Gastroesophageal sphincter (tissue), 4 donors: ENCODE data around the gene OR10G7. TPM values are rescaled to one million over a fixed set of nuclear protein-coding genes. Genes with fewer than 3 reads are reported as not detected.

Experiments used
- ATAC-seq: fragments of 150-250 bp; one replicate; pipeline ENCODE4 v1.9.1; 2016; ENCODE audit warnings: mild to moderate bottlenecking, moderate library complexity
- H3K27ac ChIP-seq, 4 donors: fragments of 200-600 bp; sonication (generic) in 3 of 4; 1 replicate in 3 of 4; 2 replicates in 1 of 4; pipeline ENCODE4 v1.5.1; 2016 to 2019
- H3K27me3 ChIP-seq: fragments of 200-600 bp; sonication (generic); one replicate; pipeline ENCODE4 v1.5.1; 2019
- H3K36me3 ChIP-seq, 2 donors: fragments of 200-600 bp; sonication (generic); one replicate each; pipeline ENCODE4 v1.5.1; 2019; ENCODE audit warnings: control low read depth in 1 of 2
- H3K4me1 ChIP-seq, 3 donors: fragments of 200-600 bp; sonication (generic); 1 replicate in 2 of 3; 2 replicates in 1 of 3; pipeline ENCODE4 v1.5.1; 2016 to 2019; ENCODE audit warnings: control low read depth in 2 of 3
- H3K4me3 ChIP-seq, 2 donors: fragments of 200-600 bp; sonication (generic); one replicate each; pipeline ENCODE4 v1.5.1; 2019; ENCODE audit warnings: mild to moderate bottlenecking in 1 of 2, moderate library complexity in 1 of 2
- H3K9me3 ChIP-seq, 3 donors: fragments of 200-600 bp; sonication (generic); one replicate each; pipeline ENCODE4 v1.5.1; 2017 to 2019; ENCODE audit warnings: control low read depth in 2 of 3
- EP300 ChIP-seq: sonication (generic); formaldehyde crosslinking; IDR thresholded peaks from one replicate; pipeline ENCODE4 v1.6.1; 2017; ENCODE audit warnings: antibody characterized with exemption, mild to moderate bottlenecking
- POLR2A ChIP-seq, 2 donors: fragments of 450-650 bp; IDR thresholded peaks; one replicate each; pipeline ENCODE4 v1.6.1; 2017; ENCODE audit warnings: antibody characterized with exemption in 2 of 2, mild to moderate bottlenecking in 2 of 2, moderate library complexity in 1 of 2
- POLR2AphosphoS5 ChIP-seq: sonication (generic); formaldehyde crosslinking; IDR thresholded peaks from one replicate; pipeline ENCODE4 v1.6.1; 2017; ENCODE audit warnings: antibody characterized with exemption
- WGBS, 2 donors: methylation state at CpG; one replicate each; pipeline ENCODE4 v1.1.5; 2018; ENCODE audit warnings: low coverage in 1 of 2; 5-methylcytosine and 5-hydroxymethylcytosine counted together
- total RNA-seq, 4 donors: library from RNA; depleted of rRNA; stranded (reverse); fragments of >200 nt; gene quantifications; one replicate each; pipeline ENCODE4 v1.1.0, GENCODE V29; 2016
- TF ChIP-seq, protein P1 (sequence below), 4 experiments: fragments of 200-600 bp in 2 of 4; fragments of 450-650 bp in 2 of 4; sonication (generic) in 1 of 4; IDR thresholded peaks; one replicate each; pipeline ENCODE4 v1.5.1; 2017 to 2019; ENCODE audit warnings: antibody characterized with exemption in 4 of 4, mild to moderate bottlenecking in 2 of 4, moderate library complexity in 2 of 4

OR10G7 gene, protein sequence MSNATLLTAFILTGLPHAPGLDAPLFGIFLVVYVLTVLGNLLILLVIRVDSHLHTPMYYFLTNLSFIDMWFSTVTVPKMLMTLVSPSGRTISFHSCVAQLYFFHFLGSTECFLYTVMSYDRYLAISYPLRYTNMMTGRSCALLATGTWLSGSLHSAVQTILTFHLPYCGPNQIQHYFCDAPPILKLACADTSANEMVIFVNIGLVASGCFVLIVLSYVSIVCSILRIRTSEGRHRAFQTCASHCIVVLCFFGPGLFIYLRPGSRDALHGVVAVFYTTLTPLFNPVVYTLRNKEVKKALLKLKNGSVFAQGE
- not detected for total RNA-seq

- Histone ChIP-seq H3K27me3 (no peaks in the 10 kb centered on the region), H3K36me3 (no peaks in the 10 kb centered on the region), H3K9me3 (no peaks in the 10 kb centered on the region), H3K27ac (no peak within 1 kb of the TSS), H3K4me1 (no peaks in the 10 kb centered on the region), H3K4me3 (no peak within 1 kb of the TSS)
- no peak for ATAC-seq
- TF ChIP-seq, protein P1, sequence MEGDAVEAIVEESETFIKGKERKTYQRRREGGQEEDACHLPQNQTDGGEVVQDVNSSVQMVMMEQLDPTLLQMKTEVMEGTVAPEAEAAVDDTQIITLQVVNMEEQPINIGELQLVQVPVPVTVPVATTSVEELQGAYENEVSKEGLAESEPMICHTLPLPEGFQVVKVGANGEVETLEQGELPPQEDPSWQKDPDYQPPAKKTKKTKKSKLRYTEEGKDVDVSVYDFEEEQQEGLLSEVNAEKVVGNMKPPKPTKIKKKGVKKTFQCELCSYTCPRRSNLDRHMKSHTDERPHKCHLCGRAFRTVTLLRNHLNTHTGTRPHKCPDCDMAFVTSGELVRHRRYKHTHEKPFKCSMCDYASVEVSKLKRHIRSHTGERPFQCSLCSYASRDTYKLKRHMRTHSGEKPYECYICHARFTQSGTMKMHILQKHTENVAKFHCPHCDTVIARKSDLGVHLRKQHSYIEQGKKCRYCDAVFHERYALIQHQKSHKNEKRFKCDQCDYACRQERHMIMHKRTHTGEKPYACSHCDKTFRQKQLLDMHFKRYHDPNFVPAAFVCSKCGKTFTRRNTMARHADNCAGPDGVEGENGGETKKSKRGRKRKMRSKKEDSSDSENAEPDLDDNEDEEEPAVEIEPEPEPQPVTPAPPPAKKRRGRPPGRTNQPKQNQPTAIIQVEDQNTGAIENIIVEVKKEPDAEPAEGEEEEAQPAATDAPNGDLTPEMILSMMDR (IDR thresholded peaks at IDR 0.05), result no peak
- no peak for TF ChIP-seq EP300
- TF ChIP-seq POLR2A (IDR thresholded peaks at IDR 0.05), result no peak
- no peak for TF ChIP-seq POLR2AphosphoS5
- 0 to 6% methylated on average over 1 of the region's 1 CpG for WGBS, 2 donors
These were observed at the start of gene OR10G7 for GRCh38 chr11:124041254-124041653. Gene OR10G7, minus strand, starts transcription at chr11:124041325. Its CDS starts 2,324 bp downstream, at chr11:124039001.

DNA sequence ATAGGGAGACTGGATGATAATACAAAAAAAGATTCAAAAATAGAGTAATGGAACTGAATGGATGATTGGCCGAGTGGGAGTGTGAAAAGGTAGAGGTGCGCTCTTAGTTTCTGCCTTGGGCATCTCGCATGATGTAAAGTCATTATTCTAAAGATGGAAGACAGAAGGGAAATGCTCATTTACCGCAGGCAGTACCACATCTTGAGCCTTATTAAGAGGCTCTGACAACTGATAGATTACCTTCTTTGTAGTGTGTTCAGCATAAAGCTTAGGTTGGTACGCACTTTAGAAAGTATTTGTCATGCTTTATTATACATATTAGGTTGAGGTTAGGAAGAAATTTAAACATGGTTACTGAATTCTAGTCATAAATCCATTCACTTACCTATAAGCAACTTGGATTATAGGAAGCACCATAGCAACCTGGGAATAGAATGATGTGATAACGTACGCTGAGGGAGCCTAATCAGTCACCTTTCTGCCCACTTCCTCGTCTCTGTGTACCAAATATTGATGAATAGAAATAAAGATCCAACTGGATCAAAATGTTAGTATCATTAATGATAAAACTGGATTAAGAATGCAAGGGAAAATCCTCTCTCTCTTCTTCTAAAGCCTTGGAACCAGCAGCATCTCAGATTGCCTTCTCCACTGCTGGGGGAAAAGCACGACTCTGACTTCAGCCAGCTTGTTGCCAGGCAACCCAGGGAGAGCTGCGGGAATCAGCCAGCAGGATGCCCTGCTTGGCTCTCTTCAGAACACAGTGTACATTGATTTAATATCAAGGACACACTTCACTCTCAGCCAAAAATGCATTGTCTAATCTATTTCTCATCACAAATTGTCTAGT, 45.1 kb upstream of the OR10G7 start:
- no peak for ATAC-seq
- TF ChIP-seq, protein P1 (IDR thresholded peaks at IDR 0.05), result no peak
- TF ChIP-seq EP300 (no peak), POLR2AphosphoS5 (no peak), POLR2A (IDR thresholded peaks at IDR 0.05) (no peak)
- Histone ChIP-seq H3K27ac (no peak overlapping the region), H3K4me1 (no peaks in the 10 kb centered on the region), H3K27me3 (peaks cover 12% of the 10 kb centered on the region), H3K4me3 (no peak overlapping the region), H3K9me3 (no peaks in the 10 kb centered on the region), H3K36me3 (no peaks in the 10 kb centered on the region)
- WGBS, 2 donors, result 34 to 44% methylated on average over 10 of the region's 10 CpGs

DNA sequence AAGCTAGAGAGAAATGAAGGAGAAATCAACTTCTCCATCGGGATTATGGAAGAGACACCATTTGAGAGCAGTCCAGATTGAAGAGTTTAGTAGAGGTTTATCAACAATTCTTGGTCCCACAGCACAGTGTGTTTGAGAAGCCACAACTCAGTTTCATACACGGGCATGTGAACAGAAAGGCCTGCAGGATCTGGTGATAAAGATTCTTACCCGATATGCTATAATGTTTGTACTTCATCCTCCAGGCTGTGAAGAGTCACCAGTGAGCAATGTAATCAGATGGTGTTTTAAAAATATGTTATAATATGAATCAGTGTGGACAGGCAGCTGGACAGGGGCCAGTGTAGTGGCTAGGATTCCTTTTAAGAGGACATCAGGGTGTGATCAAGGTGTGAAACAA, 44.5 kb upstream of the OR10G7 start:
- Histone ChIP-seq H3K4me3 (no peak overlapping the region), H3K4me1 (no peaks in the 10 kb centered on the region), H3K27ac (no peak overlapping the region), H3K9me3 (no peaks in the 10 kb centered on the region), H3K27me3 (peaks cover 18% of the 10 kb centered on the region), H3K36me3 (no peaks in the 10 kb centered on the region)
- ATAC-seq, result no peak
- TF ChIP-seq, protein P1 (IDR thresholded peaks at IDR 0.05), result no peak
- no peak for TF ChIP-seq POLR2AphosphoS5
- TF ChIP-seq POLR2A (IDR thresholded peaks at IDR 0.05), result no peak
- no peak for TF ChIP-seq EP300
- 51 to 60% methylated on average over 1 to 3 of the region's 3 CpGs for WGBS, 2 donors

DNA sequence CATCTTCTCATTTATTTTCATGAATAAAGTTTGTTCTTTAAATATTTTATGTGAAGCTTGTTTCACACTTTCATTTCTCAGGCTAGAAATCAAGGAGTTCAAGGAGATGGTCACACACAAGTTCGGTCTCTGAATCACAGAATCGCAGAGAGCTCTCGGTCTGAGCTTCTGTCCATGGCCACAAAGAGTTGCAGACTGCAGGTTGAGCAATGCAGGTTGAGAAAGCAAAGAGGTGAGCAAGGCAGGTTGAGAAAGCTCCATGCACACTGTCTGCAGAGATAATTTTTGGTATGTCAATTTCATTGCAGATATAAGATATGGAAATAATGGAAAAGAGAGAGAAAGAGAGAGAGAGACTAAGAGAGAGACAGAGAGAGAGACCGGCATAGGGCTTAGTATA, 41.2 kb upstream of the OR10G7 start:
- H3K9me3 ChIP-seq, result no peaks in the 10 kb centered on the region
- TF ChIP-seq POLR2A (IDR thresholded peaks at IDR 0.05) (no peak), EP300 (no peak), POLR2AphosphoS5 (no peak)
- TF ChIP-seq, protein P1 (IDR thresholded peaks at IDR 0.05), result no peak
- peaks cover 50% of the 10 kb centered on the region for H3K27me3 ChIP-seq
- no peak for ATAC-seq
- 60 to 75% methylated on average over 3 to 4 of the region's 4 CpGs for WGBS, 2 donors
- H3K4me3 ChIP-seq, result no peak overlapping the region
- no peaks in the 10 kb centered on the region for H3K4me1 ChIP-seq
- no peak overlapping the region for H3K27ac ChIP-seq
- H3K36me3 ChIP-seq, result no peaks in the 10 kb centered on the region
